Posterior vena cava (tissue), 2 donors: Measurements from ENCODE around the gene APOL3. TPM values are rescaled to one million over a fixed set of nuclear protein-coding genes. Genes with fewer than 3 reads are reported as not detected.
A peak's percentile ranks its signal among the peaks of the same experiment; 100 is the strongest.
"Not testable (repeated sequence)": the region's sequence is repeated elsewhere in the genome, so short reads cannot be mapped to it uniquely, and the experiment has no call there.

Experiments
- DNase-seq: peaks from one replicate; pipeline ENCODE4 v3.0.0-alpha.2; 2020; ENCODE audit warnings: low spot score
- intact Hi-C, 2 donors: fragments of 100-400 bp; cut with DNase I; formaldehyde crosslinking; loops; one replicate each; pipeline versions ENCODE4 v1.14.1 to v1.14.2; 2022 to 2023
- total RNA-seq, 2 donors: library from RNA; stranded (reverse); fragmentation: NEBNext Ultra II Directional; extraction: Animal tissue kit (Norgen Biotek cat#: 25700); gene quantifications; one replicate each; pipeline ENCODE4 v1.2.1, GENCODE V29; 2021
- donor health status: DM: yes; HTN: yes; CAD: no.
- donor health status: DM: yes; HTN: yes; CAD: no.

APOL3 gene
- total RNA-seq, 2 donors from 2014 or later, result 54.5 to 69.2 TPM

- DNase-seq, result peak; percentile 83
- intact Hi-C loops, result loop anchor here (5.0 to 10.0 kb wide), 3 partner anchors 77 to 300 kb away; no protein-coding TSS in a partner anchor
Measured at GRCh38 chr22:36194971-36195370, 34.4 kb upstream of the APOL3 start.

- DNase-seq, result no peak
- intact Hi-C loops, result loop anchor here (10.0 kb wide), 2 partner anchors 80 to 300 kb away; no protein-coding TSS in a partner anchor
Measured at GRCh38 chr22:36194385-36194784, 33.8 kb upstream of the APOL3 start.

- intact Hi-C loops, result loop anchor here (10.0 kb wide), 2 partner anchors 81 to 301 kb away; no protein-coding TSS in a partner anchor
- DNase-seq, result no peak
Measured at GRCh38 chr22:36193577-36193976, 33.0 kb upstream of the APOL3 start.

GRCh38 chr22:36193171-36193570, 32.6 kb upstream of the APOL3 start:
- no peak for DNase-seq
- intact Hi-C loops, result loop anchor here (10.0 kb wide), 2 partner anchors 82 to 302 kb away; no protein-coding TSS in a partner anchor

- intact Hi-C loops, result loop anchor here (10.0 kb wide), 2 partner anchors 82 to 302 kb away; no protein-coding TSS in a partner anchor
- no peak for DNase-seq
Measured at GRCh38 chr22:36192542-36192941, 32.0 kb upstream of the APOL3 start.

- peak; percentile 92 for DNase-seq
- intact Hi-C loops, result loop anchor here (10.0 kb wide), 2 partner anchors 84 to 304 kb away; no protein-coding TSS in a partner anchor
Measured at GRCh38 chr22:36191106-36191836, 30.7 kb upstream of the APOL3 start.

GRCh38 chr22:36187862-36188261, 27.3 kb upstream of the APOL3 start:
- intact Hi-C loops, DNase-seq: not testable (repeated sequence)

- intact Hi-C loops, result no loop called here
- DNase-seq, result no peak
Measured at GRCh38 chr22:36185828-36186624, 25.5 kb upstream of the APOL3 start.

- no peak for DNase-seq
- intact Hi-C loops, result no loop called here
Measured at GRCh38 chr22:36184433-36185025, 24.0 kb upstream of the APOL3 start.

GRCh38 chr22:36183446-36183845, 22.9 kb upstream of the APOL3 start:
- no peak for DNase-seq
- intact Hi-C loops, result no loop called here

- intact Hi-C loops, result no loop called here
- no peak for DNase-seq
Measured at GRCh38 chr22:36182857-36183256, 22.3 kb upstream of the APOL3 start.

- intact Hi-C loops, result no loop called here
- no peak for DNase-seq
Measured at GRCh38 chr22:36182056-36182455, 21.5 kb upstream of the APOL3 start.

GRCh38 chr22:36180928-36181327, 20.4 kb upstream of the APOL3 start:
- intact Hi-C loops, result loop anchor here in 1 of 2 donors (2.0 kb wide), 1 partner anchor 36 kb away; no protein-coding TSS in a partner anchor
- DNase-seq, result no peak

GRCh38 chr22:36180038-36180880, 19.7 kb upstream of the APOL3 start:
- intact Hi-C loops, result loop anchor here in 1 of 2 donors (2.0 kb wide), 1 partner anchor 35 kb away; no protein-coding TSS in a partner anchor
- peak; percentile 96 for DNase-seq

- DNase-seq, result no peak
- intact Hi-C loops, result no loop called here
Measured at GRCh38 chr22:36177160-36177559, 16.6 kb upstream of the APOL3 start.

- no peak for DNase-seq
- intact Hi-C loops, result no loop called here
Measured at GRCh38 chr22:36175892-36176291, 15.3 kb upstream of the APOL3 start.

GRCh38 chr22:36171941-36172340, 11.4 kb upstream of the APOL3 start:
- intact Hi-C loops, result no loop called here

GRCh38 chr22:36166518-36167220, 6.1 kb upstream of the APOL3 start:
- DNase-seq, result no peak
- intact Hi-C loops, result no loop called here

More at GRCh38 chr22:36171941-36172340, 11.4 kb upstream of the APOL3 start:
- no peak for DNase-seq
